Subcutaneous adipose tissue (tissue), 4 donors: ENCODE results near the gene MS4A8. TPM values are rescaled to one million over a fixed set of nuclear protein-coding genes. Genes with fewer than 3 reads are reported as not detected.

Source experiments
- total RNA-seq, 4 donors: library from RNA; depleted of rRNA; stranded (reverse); fragments of >200 nt; gene quantifications; one replicate each; pipeline ENCODE4 v1.1.0, GENCODE V29; 2016
- TF ChIP-seq, protein P1 (sequence below): fragments of 450-650 bp; IDR thresholded peaks from one replicate; pipeline ENCODE4 v1.5.1; 2016; ENCODE audit warnings: low read depth, mild to moderate bottlenecking, control low read depth, antibody characterized with exemption, moderate library complexity

The MS4A8 gene
- total RNA-seq, 4 donors from 2014 or later = not detected

GRCh38 chr11:60699936-60700335 lies 524 bp downstream of the MS4A8 start:
- TF ChIP-seq, protein P1, sequence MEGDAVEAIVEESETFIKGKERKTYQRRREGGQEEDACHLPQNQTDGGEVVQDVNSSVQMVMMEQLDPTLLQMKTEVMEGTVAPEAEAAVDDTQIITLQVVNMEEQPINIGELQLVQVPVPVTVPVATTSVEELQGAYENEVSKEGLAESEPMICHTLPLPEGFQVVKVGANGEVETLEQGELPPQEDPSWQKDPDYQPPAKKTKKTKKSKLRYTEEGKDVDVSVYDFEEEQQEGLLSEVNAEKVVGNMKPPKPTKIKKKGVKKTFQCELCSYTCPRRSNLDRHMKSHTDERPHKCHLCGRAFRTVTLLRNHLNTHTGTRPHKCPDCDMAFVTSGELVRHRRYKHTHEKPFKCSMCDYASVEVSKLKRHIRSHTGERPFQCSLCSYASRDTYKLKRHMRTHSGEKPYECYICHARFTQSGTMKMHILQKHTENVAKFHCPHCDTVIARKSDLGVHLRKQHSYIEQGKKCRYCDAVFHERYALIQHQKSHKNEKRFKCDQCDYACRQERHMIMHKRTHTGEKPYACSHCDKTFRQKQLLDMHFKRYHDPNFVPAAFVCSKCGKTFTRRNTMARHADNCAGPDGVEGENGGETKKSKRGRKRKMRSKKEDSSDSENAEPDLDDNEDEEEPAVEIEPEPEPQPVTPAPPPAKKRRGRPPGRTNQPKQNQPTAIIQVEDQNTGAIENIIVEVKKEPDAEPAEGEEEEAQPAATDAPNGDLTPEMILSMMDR = no peak

- TF ChIP-seq, protein P1 = no peak
Measured at GRCh38 chr11:60700689-60701468, 1.5 kb downstream of the MS4A8 start.

- TF ChIP-seq, protein P1 = no peak
Measured at GRCh38 chr11:60701469-60701818, 2.0 kb downstream of the MS4A8 start.

DNA sequence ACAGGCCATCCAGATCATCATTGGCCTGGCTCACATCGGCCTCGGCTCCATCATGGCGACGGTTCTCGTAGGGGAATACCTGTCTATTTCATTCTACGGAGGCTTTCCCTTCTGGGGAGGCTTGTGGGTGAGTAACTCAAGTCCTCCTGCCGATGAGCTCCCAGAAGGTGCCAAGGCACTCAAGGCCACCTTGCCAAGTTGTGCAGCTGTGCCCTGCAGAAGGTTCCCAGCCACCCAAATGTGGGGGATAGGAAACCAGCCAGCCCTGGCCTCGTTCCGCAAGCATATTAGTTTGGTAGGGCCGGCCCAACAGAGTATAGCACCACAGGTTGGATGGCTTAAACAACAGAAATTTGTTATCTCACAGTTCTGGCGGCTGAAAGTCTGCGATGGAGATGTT lies 4.0 kb downstream of the MS4A8 start:
- TF ChIP-seq, protein P1 = no peak

- TF ChIP-seq, protein P1 = no peak
Measured at GRCh38 chr11:60705895-60706294, 6.5 kb downstream of the MS4A8 start.

GRCh38 chr11:60706931-60707330 lies 7.5 kb downstream of the MS4A8 start:
- TF ChIP-seq, protein P1 = no peak

GRCh38 chr11:60710482-60710881 lies 11.1 kb downstream of the MS4A8 start:
- TF ChIP-seq, protein P1 = no peak
